SHP77 treated with DMSO at 0.1 percent for 48 hours (cell line): ENCODE results near the gene FARP1.
"Not testable (repeated sequence)": the region's sequence is repeated elsewhere in the genome, so short reads cannot be mapped to it uniquely, and the experiment has no call there.

Experiments
- DNase-seq: peaks from one replicate; lab custom pipeline; 2025; lab: John Stamatoyannopoulos, UW

Gene FARP1

DNA sequence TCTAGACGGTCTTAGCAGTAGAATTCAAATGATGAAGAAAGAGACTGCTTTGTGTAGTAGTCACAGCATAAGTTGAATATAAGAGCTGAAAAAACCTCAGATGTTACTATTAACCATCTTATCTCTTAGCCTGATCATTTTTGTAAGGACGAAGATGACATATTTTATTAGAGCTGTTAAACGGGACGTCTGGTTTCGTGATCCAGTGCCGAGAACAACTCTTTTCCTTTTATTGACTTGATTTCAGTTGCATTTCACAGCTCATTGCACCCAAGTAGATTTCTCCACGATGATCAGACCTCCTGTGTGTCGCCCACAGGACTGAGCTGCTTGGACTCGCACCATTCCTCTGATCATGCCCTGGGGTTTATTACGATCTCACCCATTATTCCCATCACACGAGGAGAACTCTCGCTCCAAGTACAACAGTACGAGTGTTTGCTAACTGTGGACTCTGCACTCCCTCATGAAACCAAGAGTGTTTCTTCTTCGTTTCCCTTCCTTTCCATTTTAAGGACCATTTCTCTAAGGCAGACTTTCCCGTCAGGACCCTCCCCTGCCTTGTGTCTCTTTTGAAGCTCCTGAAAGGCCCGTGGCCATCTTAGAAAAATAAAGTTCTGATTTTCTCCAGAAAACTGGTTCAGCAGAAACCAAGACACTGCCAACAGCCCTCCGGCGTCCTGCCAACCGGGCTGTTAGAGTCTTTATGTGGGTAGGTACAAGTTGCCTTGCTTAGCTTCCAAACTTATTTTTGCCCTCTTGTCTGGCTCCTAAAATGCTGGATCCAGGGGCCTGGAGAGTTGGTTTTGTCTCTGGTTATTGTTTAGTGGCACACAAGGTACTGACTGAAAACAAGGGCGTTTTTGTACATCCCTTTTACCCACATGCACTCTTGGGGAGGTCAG is 82.4 kb downstream of the FARP1 start:
- no peak for DNase-seq

DNA sequence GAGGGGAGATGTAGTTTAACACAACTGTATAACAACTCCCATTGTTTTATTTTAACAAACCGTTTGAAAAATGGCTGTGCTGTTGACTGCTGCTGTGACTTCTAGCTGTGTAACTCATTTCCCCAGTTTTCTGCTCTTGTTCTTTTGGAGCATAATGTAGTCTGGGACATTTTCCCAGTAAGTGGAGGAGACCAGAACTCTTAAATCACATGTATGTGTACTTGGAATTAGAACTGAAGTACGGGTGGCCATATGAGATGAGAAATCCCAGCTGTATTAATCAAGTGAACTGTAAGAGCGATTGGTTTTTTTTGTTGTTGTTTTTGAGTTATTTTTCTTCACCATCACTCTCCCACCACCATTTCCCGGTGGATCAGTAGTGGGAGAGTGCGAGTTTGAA is 83.6 kb downstream of the FARP1 start:
- DNase-seq: no peak

DNA sequence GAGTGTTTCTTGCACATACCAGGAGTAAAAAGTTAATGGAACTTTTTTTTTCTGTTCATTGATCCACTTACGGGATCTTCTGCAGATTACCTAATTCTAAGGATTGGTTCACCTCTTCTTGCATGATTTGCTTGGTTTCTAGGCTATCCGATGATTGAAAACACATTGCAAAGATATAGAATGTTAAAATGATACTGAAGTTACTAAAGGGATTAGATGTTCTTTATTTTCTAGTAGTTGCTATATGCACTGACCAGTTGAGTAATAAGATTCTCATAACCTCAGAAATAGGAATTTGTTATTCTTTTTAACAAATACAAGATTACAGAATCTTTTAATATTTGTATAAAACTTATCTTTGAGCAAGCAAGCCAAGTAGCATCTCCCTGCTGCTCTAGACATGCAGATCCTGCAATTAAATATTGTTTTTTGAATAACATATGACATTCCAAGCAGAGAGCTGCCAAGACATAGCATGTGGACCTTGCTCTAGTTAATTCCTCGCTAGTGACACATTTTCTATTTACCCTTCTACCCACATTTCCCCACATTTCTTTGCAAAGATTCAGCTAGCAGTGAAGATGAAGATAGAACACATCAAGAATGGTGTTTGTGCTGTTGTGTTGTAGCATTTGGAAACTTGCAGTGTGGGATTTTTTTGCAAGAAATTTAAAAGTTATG is 85.9 kb downstream of the FARP1 start:
- no peak for DNase-seq

DNA sequence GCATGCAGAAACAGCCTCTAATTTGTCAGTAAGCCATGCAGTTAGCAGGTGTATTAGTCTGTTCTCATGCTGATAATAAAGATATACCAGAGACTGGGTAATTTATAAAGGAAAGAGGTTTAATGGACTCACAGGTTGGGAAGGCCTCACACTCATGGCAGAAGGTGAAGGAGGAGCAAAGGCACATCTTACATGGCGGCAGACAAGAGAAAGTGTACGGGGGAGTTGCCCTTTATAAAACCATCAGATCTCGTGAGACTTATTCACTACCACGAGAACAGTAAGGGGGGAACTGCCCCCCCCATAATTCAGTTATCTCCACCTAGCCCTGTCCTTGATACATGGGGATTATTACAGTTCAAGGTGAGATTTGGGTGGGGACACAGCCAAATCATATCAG is 87.9 kb downstream of the FARP1 start:
- DNase-seq: not testable (repeated sequence)

DNA sequence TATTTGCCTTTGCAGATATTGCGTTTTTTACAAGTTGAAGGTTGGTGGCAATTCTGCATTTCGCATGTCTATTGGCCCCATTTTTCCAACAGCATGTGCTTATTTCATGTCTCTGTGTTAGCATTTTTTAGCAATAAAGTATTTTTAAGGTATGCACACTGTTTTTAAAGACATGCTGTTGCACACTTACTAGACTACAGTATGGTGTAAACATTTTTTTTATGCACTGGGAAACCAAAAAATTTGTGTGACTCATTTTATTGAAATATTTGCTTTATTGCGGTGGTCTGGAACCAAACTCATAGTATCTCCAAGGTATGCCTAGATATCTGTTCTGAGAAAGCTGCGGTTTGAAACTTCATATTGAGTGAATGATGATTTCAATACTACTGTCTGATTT is 89.6 kb downstream of the FARP1 start:
- no peak for DNase-seq

DNA sequence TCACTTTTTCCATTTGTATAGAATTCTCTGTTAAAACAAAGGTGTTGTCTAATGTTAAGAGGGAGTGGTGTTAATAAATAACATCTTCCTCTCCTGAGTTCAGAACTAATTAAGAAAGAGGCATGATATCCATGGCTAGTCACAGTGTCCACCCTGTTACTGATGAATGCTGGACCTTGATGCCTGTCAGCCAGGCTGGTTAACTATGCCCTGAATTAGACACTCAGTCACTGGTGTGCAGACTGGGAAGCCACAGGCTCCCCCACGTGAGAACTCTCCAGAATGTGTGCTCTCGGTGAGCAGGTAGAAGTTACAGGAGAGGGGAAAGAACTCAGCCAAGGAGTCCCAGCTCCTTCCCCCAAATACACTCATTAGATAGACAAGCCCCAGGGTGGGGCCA is 90.2 kb downstream of the FARP1 start:
- no peak for DNase-seq

DNA sequence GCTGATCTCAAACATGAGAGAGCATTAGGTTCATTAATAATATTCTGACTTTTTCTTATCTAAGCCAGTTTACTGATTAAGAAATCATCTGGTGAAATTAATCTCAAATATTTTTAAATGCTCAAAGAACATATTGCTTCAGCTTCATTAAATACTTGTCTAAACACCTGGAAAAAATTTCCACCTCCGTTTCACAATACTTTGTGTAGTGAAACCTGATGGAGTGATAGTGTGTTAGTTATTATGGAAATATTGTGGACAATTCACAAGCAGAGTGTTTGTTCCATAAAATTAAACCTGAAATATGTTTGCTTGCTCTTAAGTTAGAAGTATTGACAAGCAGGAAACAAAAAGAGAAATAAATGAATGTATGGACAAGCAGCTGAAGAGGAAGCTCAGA is 91.5 kb downstream of the FARP1 start:
- DNase-seq: no peak

DNA sequence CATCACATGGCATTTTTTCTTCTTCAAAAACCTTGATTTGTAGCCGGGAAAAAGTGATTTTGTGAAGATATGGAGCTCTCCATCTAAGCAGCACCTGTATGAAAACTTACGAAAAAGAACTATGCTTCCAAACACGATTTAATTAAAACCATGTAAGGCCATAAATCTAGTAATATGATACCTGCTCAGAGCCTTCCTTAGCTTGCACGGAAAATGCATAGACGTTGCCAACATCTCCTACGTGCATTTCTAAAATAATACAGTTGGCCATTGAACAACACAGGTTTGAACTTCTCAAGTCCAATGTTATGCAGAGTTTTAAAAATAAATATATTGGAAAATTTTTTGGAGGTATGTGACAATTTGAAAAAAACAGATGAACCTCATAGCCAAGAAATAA is 93.3 kb downstream of the FARP1 start:
- DNase-seq: no peak

DNA sequence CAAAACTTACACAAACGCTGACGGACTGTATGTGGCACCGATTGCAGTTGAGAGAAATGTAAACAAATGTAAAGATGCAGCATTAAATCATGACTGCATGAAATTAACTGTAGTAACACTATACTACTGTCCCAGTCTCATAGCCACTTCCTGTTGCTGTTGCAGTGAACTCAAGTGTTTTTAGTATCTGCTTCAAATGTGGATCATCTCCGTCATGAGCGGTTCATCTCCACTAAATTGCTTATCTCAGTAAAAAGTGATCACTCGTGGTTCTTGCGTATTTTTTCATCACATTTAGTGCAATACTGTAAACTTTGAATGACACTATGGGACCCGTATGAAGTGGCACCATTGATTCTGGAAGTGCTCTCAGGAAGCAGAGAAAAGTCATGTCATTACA is 94.4 kb downstream of the FARP1 start:
- DNase-seq: no peak

DNA sequence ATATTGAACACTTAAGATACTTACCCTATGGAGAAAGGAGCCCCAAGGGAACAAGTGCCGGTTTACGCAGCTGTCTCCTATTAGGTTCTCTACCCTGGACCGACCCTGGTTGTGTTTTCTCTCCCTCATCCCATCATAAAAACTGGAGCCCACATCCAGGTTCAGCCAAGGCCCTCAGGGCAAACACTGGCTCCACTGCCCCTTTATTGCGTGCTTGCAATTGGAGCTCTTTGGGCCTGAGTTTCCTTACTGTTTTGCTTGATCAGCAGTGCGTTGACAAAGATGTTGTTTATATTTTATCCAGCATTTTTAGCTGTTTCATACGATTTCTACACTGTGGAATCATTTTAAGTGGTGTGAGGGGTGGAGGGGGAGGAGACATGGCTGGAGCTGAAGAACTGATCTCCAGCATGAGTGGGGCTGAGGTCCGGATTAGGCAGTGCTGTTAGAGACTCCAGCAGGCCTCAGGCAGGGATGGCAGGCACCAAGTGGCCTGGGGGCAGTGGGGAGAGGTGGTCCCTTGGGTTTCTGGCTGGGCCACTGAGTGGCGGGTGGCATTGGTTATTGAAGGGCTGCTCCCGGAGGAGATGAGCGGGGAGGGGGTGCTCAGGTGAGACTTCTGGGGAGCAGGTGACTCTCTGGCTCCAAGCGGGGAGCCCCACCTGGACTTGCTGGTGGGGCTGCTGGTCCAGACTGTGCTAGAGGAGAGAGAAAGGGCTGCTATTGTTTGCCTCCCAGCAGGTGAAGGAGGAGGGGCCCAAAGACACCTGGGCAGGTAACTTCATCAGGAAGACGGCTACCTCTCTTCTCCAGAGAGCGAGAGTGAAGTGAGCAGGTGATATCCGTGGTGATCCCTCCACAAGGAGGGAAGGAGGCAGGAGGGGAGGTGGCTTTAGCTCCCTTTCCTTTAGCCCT is 96.5 kb downstream of the FARP1 start:
- no peak for DNase-seq

DNA sequence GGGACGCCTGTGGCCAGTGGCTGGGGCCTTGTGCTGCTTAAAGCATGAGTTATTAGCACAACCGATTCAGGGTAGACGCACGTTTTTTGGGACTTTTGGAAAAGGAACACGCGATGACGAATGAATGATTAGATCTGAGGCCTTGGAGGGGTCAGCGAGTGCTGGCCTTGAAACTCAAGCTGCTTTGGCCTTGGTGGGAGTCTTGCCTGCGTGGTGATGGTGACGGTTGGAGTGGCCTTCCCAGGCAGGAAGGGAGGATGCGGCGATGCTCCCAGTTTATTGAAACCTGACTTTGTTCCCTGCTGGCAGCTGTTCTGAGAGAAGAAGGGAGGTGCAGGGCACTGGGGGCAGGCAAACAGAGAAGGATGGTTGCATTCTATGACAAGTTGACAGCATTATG is 97.2 kb downstream of the FARP1 start:
- no peak for DNase-seq

DNA sequence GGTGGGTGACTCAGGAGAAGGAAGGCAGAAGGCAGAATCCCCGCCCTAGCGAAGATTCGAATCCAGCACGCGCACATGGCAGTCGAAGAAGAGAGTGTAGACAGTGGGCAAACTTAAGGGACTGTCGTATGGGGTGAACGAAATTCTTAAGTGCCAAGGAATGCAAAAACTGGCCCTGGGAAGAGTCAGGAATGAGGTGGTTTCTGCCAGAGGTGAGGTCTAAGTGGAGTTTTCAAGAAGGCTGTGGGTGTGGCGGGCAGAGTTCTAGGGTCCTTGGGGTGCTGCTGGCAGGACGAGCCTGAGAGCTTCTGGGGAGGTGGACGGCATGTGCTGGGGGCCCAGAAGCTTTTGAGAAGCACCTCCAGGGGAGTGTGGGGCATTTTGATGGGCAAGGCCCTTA is 98.1 kb downstream of the FARP1 start:
- no peak for DNase-seq

DNA sequence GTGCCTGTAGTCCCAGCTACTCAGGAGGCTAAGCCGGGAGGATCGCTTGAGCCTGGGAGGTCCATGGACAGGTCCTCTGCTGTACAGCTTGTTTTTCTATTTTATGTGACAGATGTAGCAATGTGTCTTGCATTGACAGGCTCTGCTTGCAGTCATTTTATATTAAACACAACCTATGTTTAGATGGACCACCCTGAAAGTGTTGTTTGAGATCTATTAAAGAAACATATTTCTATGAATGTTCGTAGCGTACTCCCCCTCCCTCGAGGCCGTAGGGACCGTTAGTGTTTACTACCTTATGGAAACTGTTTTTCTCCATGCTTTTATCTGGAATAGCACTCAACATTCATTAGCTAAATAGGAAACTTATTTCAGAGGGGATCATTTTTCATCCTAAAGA is 99.1 kb downstream of the FARP1 start:
- DNase-seq: no peak

DNA sequence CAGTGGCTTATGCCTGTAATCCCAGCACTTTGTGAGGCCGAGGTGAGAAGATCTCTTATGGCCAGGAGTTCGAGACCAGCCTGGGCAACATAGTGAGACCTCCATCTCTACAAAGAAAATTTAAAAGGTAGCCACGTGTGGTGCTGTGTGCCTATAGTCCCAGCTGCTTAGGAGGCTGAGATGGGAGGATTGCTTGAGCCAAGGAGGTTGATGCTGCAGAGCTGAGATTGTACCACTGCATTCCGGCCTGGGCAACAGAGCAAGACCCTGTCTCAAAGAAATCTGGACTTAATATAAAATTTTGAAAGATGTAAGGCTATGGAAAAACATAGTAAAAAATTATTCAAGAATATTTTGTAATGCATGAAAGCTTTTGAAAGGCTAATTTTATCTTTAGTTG is 99.5 kb downstream of the FARP1 start:
- no peak for DNase-seq

DNA sequence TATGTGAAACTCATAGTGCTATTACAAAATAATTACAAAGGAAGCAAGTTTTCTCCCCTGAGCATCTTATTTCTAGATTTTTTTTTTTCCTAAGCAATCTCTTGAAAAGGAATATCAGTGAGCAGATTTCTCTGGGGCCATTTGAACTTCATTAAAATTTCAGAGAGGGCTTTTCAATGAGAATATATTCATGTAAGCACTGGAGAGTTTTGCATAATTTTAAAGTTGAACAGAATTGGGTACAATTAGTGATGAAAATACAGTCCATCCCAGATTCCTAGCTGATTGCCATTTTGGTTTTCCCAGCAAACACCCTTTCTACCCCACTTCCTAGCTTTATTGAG is 101.0 kb downstream of the FARP1 start:
- DNase-seq: no peak

DNA sequence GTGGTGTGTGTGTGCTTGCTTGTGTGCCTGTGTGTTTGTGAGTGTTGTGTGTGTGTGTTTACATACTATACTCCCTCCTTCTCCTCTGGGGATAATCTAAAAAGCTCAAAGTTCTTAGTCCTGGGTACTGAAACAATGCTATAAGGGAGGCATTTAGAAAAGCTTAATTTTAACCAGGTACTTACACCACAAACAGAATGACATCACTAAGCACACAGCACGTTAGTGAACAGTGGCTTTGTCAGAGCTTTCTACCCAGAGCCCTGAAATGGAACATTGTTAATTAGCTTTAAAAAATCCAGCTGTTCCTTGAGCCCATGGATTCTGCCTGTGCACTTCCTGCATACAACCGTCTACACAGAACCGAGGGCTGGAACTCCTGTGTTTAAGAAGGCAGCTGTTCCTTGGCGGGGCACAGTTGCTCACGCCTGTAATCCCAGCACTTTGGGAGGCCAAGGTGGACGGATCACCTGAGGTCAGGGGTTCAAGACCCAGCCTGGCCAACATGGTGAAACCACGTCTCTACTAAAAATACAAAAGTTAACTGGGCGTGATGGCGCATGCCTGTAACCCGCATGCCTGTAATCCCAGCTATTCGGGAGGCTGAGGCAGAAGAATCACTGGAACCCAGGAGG is 103.8 kb downstream of the FARP1 start:
- DNase-seq: no peak

DNA sequence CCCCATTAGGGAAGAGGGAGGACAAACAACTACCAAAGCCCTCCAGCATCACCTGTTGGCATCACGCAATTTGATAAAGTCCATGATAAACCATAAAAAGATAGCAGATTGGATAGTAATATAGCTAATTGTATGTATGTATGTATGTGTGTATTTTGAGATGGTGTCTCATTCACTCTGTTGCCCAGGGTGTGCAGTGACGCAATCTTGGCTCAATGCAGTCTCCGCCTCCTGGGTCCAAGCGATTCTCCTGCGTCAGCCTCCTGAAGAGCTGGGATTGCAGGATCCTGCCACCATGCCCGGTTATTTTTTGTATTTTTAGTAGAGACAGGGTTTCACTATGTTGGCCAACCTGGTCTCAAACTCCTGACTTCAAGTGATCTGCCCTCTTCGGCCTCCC is 108.8 kb downstream of the FARP1 start:
- no peak for DNase-seq

DNA sequence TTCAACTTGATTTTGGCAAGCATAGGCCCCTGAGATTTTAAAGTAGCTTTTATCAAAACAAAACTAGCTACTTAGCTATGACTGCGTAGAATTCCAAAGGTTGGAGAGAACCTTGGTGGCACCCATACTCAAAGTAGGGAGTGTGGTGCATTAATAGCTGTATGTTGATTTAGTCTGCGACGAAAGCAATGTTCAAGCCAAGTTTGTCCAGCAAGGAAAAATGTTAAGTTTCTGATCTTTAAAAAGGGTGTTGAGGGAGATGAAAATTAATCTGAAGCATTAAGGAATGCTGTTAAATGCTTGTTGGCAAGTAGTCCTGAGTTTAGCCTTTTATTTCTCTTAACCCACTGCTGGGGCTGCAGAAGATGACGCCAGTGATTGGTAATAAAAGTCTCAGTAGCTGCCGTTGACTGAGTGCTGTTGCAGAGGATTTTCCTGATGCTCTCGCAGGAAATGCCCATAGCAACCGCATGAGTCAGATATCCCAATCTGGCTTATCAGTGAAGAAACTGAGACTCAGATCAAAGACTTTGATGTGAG is 110.1 kb downstream of the FARP1 start:
- DNase-seq: no peak

DNA sequence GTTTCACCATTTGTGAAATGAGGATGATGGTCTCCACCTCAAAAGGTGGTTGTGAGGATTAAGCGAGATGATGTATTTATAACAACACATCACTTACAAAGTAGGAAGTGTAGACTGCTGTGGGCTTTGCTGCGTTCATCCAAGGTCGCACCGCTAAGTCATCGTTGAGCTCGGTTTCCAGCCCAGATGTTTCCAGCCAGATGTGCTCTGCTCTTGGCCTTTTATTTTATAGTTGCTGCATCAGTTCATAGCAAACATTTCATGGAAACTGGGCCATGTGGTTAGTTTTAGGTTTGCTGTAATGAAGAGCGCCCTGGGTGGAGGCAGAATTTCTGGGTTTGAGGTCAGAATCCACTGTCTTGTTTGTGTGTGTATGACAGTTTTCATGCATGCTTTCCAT is 110.6 kb downstream of the FARP1 start:
- DNase-seq: no peak

DNA sequence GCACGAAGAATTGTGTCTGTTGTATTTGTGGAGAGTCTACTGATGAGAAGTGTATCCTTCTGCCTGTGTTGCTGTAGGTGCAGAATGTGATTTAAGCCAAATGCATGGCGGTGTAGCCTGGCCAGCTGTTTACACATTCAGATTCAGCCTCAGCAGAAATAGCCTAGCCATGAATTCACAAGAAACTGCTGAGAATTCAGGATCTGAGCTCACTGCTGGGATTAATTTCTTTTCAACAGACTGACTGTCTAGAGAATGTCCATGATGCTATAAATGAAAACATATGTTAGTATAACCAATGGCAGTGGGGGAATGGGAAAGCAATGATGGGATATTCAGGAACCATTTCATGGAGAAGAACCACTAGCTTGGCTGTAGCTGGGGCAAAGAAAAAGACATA is 111.6 kb downstream of the FARP1 start:
- no peak for DNase-seq

DNA sequence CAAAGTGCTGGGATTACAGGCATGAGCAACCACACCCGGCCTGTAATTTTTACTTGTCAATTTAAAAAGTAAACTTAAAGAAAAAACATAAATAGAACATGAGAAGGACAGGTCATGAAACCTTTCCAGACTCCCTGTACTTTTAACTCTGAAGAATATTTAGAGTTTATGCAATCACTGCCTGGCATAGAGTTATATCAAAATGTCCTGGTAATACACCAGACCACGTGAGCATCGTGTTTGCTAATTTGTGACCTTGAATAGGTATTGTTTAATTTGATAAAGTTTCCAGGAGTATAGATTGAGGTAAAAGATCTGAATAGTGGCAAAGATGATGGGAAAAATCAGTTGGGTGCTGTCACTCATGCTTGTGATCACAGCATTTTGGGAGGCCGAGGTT is 115.3 kb downstream of the FARP1 start:
- DNase-seq: no peak
